GM12891 (cell line): ENCODE data around the gene ADAMTSL1.

Experiments
- POLR2A ChIP-seq: IDR thresholded peaks from 2 replicates; pipeline ENCODE4 v1.6.1; 2011; ENCODE audit warnings: low read depth, low read length, control low read depth
- POLR2AphosphoS5 ChIP-seq: IDR thresholded peaks from 2 replicates; pipeline ENCODE4 v1.6.1; 2011; ENCODE audit warnings: low read depth, low read length, control low read depth
- POU2F2 ChIP-seq: IDR thresholded peaks from 2 replicates; pipeline ENCODE4 v1.6.1; 2011; ENCODE audit warnings: low read depth, mild to moderate bottlenecking, control low read depth, low read length, moderate library complexity

DNA sequence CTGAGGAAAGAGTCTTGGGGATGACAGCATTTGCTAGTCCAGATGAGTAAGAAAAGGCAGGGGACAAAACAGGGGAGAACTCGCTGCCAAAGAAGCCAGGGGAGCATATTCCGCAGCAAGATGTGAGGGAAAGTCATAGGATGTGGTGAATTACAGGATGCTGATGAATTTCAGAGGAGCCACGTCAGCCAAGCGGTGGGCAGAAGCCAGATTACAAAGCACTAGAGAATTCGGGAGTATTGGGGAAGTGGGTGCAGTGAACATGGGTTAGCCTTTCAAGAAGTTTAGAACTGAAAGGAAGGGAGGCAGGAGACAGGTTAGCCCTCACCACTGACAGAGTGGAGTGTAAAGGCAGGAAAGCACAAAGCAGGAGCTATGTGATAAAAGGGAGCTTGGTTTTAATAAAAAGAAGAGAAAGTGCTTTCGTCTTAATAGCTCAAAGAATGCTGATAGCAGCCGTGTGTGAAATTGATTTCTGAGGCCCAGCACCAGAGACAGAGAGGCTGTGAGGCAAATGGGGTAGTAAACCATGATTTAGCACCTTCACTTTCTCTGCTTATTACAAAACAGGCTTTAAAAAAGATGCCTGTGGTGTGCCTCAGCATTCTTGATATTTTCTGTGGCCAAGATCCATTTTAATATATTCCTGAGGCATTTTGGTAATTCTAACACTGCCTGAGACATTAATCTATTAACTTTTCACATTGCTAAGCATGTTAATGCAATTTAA lies 16.9 kb downstream of the ADAMTSL1 start:
- TF ChIP-seq POLR2AphosphoS5 (no peak), POLR2A (no peak), POU2F2 (no peak)
